Loucy (cell line): ENCODE data around the gene ZIM2.

ENCODE experiments used
- H2AFZ ChIP-seq: fragments of 200-600 bp; sonication (generic); 2 replicates; pipeline ENCODE4 v1.6.0; 2016; ENCODE audit warnings: antibody characterized with exemption, mild to moderate bottlenecking, low read length, moderate library complexity
- H3F3A ChIP-seq: fragments of 200-600 bp; 2 replicates; pipeline ENCODE4 v1.6.0; 2016; ENCODE audit warnings: antibody characterized with exemption, low read depth, mild to moderate bottlenecking
- H3K27me3 ChIP-seq: fragments of 200-600 bp; sonication (generic); 2 replicates; pipeline ENCODE4 v1.6.1; 2014; ENCODE audit warnings: low read length, mild to moderate bottlenecking; ENCODE audit not compliant: insufficient read depth, poor library complexity, severe bottlenecking
- H3K36me3 ChIP-seq: fragments of 200-600 bp; sonication (generic); 2 replicates; pipeline ENCODE4 v1.6.1; 2016; ENCODE audit warnings: low read length; ENCODE audit not compliant: insufficient read depth
- H3K4me1 ChIP-seq: fragments of 200-600 bp; sonication (generic); 2 replicates; pipeline ENCODE4 v1.5.1; 2014; ENCODE audit warnings: low read length, mild to moderate bottlenecking; ENCODE audit not compliant: insufficient read depth, poor library complexity, severe bottlenecking
- H3K4me2 ChIP-seq: fragments of 200-600 bp; sonication (generic); 2 replicates; pipeline ENCODE4 v1.6.0; 2014; ENCODE audit warnings: antibody characterized with exemption, low read length, low read depth, mild to moderate bottlenecking; ENCODE audit not compliant: poor library complexity, severe bottlenecking
- H3K4me3 ChIP-seq: fragments of 200-600 bp; sonication (generic); 2 replicates; pipeline ENCODE4 v1.5.1; 2014; ENCODE audit warnings: low read length, mild to moderate bottlenecking, mixed read lengths; ENCODE audit not compliant: poor library complexity, severe bottlenecking
- H3K79me2 ChIP-seq: fragments of 200-600 bp; sonication (generic); 2 replicates; pipeline ENCODE4 v1.6.1; 2014; ENCODE audit warnings: low read length; ENCODE audit not compliant: insufficient read depth
- H3K9ac ChIP-seq: fragments of 200-600 bp; sonication (generic); 2 replicates; pipeline ENCODE4 v1.6.0; 2014; ENCODE audit warnings: mild to moderate bottlenecking, low read depth, low read length, moderate library complexity; ENCODE audit not compliant: poor library complexity, severe bottlenecking
- H3K9me2 ChIP-seq: fragments of 200-600 bp; sonication (generic); replicated peaks from 2 replicates; pipeline ENCODE4 v1.6.1; 2016; ENCODE audit warnings: low read depth, low read length, mixed read lengths
- H3K9me3 ChIP-seq: fragments of 200-600 bp; sonication (generic); 2 replicates; pipeline ENCODE4 v1.6.1; 2014; ENCODE audit warnings: mild to moderate bottlenecking, antibody characterized with exemption, low read length, low read depth; ENCODE audit not compliant: insufficient read depth
- H4K20me1 ChIP-seq: fragments of 200-600 bp; sonication (generic); 2 replicates; pipeline ENCODE4 v1.6.0; 2014; ENCODE audit warnings: antibody characterized with exemption, low read length, mild to moderate bottlenecking; ENCODE audit not compliant: insufficient read depth, poor library complexity, severe bottlenecking
- EZH2phosphoT487 ChIP-seq: fragments of 200-600 bp; IDR thresholded peaks from 2 replicates; pipeline ENCODE4 v1.6.1; 2018; ENCODE audit warnings: antibody characterized with exemption, mild to moderate bottlenecking, moderate library complexity, borderline replicate concordance
- TF ChIP-seq, protein P1 (sequence below): fragments of 200-600 bp; sonication (generic); conservative IDR thresholded peaks from 2 replicates; pipeline ENCODE4 v1.5.1; 2014; ENCODE audit warnings: mild to moderate bottlenecking, antibody characterized with exemption, low read length

Gene ZIM2

DNA sequence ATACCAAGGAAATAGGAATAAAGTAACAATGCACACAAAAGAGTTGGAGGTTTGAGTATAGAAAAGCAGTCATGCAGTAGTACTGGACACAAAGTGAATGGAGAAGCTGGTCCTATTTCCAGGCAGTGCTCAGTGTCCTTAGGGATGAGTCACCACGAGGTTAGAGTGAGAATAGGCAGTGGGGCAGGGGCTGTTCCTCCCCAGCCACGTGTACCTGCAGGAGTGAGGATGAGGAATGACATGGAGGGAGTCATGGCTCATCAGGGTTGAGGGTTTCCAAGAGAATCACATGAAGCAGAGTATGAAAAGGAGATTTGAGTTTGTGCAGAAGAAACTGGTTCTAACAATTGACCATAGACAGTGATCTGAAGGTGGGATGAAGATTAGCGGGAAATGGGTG lies 94.2 kb downstream of the ZIM2 start:
- Histone ChIP-seq H3K27me3 (no peaks in the 10 kb centered on the region), H2AFZ (no peak overlapping the region), H3K79me2 (no peaks in the 10 kb centered on the region), H3K4me2 (no peak overlapping the region), H4K20me1 (no peaks in the 10 kb centered on the region), H3K36me3 (no peaks in the 10 kb centered on the region), H3K9me3 (peaks cover 2% of the 10 kb centered on the region; the same call in 1 of the 2 replicates), H3F3A (no peaks in the 10 kb centered on the region), H3K9ac (no peak overlapping the region), H3K4me1 (no peaks in the 10 kb centered on the region), H3K9me2 (no peaks in the 10 kb centered on the region), H3K4me3 (no peak overlapping the region)
- no peak for TF ChIP-seq EZH2phosphoT487
- TF ChIP-seq, protein P1, sequence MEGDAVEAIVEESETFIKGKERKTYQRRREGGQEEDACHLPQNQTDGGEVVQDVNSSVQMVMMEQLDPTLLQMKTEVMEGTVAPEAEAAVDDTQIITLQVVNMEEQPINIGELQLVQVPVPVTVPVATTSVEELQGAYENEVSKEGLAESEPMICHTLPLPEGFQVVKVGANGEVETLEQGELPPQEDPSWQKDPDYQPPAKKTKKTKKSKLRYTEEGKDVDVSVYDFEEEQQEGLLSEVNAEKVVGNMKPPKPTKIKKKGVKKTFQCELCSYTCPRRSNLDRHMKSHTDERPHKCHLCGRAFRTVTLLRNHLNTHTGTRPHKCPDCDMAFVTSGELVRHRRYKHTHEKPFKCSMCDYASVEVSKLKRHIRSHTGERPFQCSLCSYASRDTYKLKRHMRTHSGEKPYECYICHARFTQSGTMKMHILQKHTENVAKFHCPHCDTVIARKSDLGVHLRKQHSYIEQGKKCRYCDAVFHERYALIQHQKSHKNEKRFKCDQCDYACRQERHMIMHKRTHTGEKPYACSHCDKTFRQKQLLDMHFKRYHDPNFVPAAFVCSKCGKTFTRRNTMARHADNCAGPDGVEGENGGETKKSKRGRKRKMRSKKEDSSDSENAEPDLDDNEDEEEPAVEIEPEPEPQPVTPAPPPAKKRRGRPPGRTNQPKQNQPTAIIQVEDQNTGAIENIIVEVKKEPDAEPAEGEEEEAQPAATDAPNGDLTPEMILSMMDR = no peak

DNA sequence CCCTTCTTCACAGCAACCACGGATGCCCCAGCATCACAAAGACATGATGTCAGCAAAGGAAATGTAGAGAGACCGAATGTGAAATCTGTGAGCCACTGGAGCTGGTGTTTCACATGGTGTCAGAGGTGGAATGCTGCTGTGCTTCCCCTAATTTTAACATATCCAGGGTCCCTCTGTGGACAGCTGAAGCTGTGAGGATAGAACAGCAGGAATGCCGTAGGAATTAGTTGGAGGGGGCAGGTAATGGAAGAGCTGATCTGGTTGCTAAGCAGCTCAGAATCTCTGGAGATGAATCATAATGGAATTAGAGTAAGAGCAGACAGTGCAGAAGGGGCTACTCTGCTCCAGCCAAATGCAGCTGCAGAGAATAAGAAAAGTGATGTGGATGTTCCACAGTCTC lies 100.0 kb downstream of the ZIM2 start:
- peaks cover 2% of the 10 kb centered on the region; the same call in 1 of the 2 replicates for H3K9me3 ChIP-seq

DNA sequence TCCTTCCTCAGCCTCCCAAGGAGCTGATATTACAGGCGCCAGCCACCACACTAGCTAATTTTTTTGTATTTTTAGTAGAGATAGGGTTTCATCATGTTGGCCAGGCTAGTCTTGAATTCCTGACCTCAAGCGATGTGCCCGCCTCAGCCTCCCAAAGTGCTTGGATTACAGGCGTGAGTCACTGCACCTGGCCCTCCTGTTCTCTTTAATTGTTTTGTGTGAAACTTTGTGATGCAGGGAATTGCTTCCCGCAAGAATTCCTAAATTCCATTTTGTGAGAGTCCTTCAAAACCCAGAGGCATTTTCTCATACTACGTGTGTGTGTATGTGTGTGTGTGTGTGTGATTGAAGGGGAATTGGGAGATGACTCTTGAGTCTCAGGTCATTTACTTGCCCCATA lies 104.0 kb downstream of the ZIM2 start:
- Histone ChIP-seq H3K4me2 (no peak overlapping the region), H3K4me1 (no peaks in the 10 kb centered on the region), H3K27me3 (no peaks in the 10 kb centered on the region), H2AFZ (no peak overlapping the region), H3K9ac (no peak overlapping the region), H3K36me3 (no peaks in the 10 kb centered on the region), H3K4me3 (no peak overlapping the region), H3K79me2 (no peaks in the 10 kb centered on the region), H3K9me2 (no peaks in the 10 kb centered on the region), H3F3A (no peaks in the 10 kb centered on the region), H4K20me1 (no peaks in the 10 kb centered on the region), H3K9me3 (peaks cover 1% of the 10 kb centered on the region; the same call in 1 of the 2 replicates)
- TF ChIP-seq, protein P1 = no peak
- no peak for TF ChIP-seq EZH2phosphoT487

More for the DNA sequence above, 100.0 kb downstream of the ZIM2 start:
- H3K79me2 ChIP-seq = no peaks in the 10 kb centered on the region
- no peak overlapping the region for H2AFZ ChIP-seq
- TF ChIP-seq EZH2phosphoT487 = no peak
- TF ChIP-seq, protein P1 = no peak
- H3K36me3 ChIP-seq = no peaks in the 10 kb centered on the region
- H4K20me1 ChIP-seq = no peaks in the 10 kb centered on the region
- no peaks in the 10 kb centered on the region for H3K9me2 ChIP-seq
- H3K27me3 ChIP-seq = no peaks in the 10 kb centered on the region
- H3K4me1 ChIP-seq = no peaks in the 10 kb centered on the region
- no peak overlapping the region for H3K4me2 ChIP-seq
- H3F3A ChIP-seq = no peaks in the 10 kb centered on the region
- no peak overlapping the region for H3K9ac ChIP-seq
- H3K4me3 ChIP-seq = no peak overlapping the region
